Pulmonary artery endothelial cell (primary cell): Measurements from ENCODE around the gene NUMBL. TPM values are rescaled to one million over a fixed set of nuclear protein-coding genes. Genes with fewer than 3 reads are reported as not detected.
"Not testable (repeated sequence)": the region's sequence is repeated elsewhere in the genome, so short reads cannot be mapped to it uniquely, and the experiment has no call there.

Experiments
- DNase-seq: peaks from one replicate; pipeline ENCODE4 v3.0.0-alpha.2; 2011; ENCODE audit warnings: low read depth, low spot score
- total RNA-seq: library from RNA; depleted of rRNA; stranded (reverse); fragments of >200 nt; gene quantifications from 2 replicates; pipeline ENCODE4 v1.2.3, GENCODE V29; 2014

Gene NUMBL
- 19.4 and 23.8 TPM in 2 replicates for total RNA-seq

- no peak for DNase-seq
Measured at GRCh38 chr19:40690050-40690692, at the start of gene NUMBL. Gene NUMBL (minus strand): TSS chr19:40690651. CDS start chr19:40690483, 168 bp downstream.

GRCh38 chr19:40739030-40739839 is 48.8 kb upstream of the NUMBL start:
- DNase-seq = no peak

GRCh38 chr19:40737102-40737644 is 46.7 kb upstream of the NUMBL start:
- DNase-seq = no peak

- DNase-seq = no peak
Measured at GRCh38 chr19:40736661-40737060, 46.2 kb upstream of the NUMBL start.

GRCh38 chr19:40735013-40735771 is 44.7 kb upstream of the NUMBL start:
- DNase-seq = no peak

GRCh38 chr19:40733149-40733548 is 42.7 kb upstream of the NUMBL start:
- DNase-seq = no peak

GRCh38 chr19:40732304-40732703 is 41.9 kb upstream of the NUMBL start:
- not testable (repeated sequence) for DNase-seq

GRCh38 chr19:40730065-40730464 is 39.6 kb upstream of the NUMBL start:
- not testable (repeated sequence) for DNase-seq

- DNase-seq = no peak
Measured at GRCh38 chr19:40726279-40726678, 35.8 kb upstream of the NUMBL start.

GRCh38 chr19:40724855-40725254 is 34.4 kb upstream of the NUMBL start:
- no peak for DNase-seq

GRCh38 chr19:40724315-40724714 is 33.9 kb upstream of the NUMBL start:
- no peak for DNase-seq

- DNase-seq = no peak
Measured at GRCh38 chr19:40723661-40724254, 33.3 kb upstream of the NUMBL start.

- DNase-seq = no peak
Measured at GRCh38 chr19:40721936-40722661, 31.6 kb upstream of the NUMBL start.

- DNase-seq = no peak
Measured at GRCh38 chr19:40721140-40721486, 30.7 kb upstream of the NUMBL start.

GRCh38 chr19:40719414-40719894 is 29.0 kb upstream of the NUMBL start:
- DNase-seq = no peak

GRCh38 chr19:40718774-40719391 is 28.4 kb upstream of the NUMBL start:
- no peak for DNase-seq

GRCh38 chr19:40717880-40718773 is 27.7 kb upstream of the NUMBL start:
- DNase-seq = no peak

GRCh38 chr19:40717325-40717879 is 27.0 kb upstream of the NUMBL start:
- DNase-seq = no peak
